HG02852 (cell line): ENCODE results near the gene SEPTIN8.

ENCODE experiments used
- ATAC-seq: cut with Tn5 transposase; IDR thresholded peaks from one replicate; pipeline ENCODE4 v1.9.1; 2021; ENCODE audit warnings: mild to moderate bottlenecking, moderate library complexity; ENCODE audit not compliant: unreplicated experiment

The SEPTIN8 gene

DNA sequence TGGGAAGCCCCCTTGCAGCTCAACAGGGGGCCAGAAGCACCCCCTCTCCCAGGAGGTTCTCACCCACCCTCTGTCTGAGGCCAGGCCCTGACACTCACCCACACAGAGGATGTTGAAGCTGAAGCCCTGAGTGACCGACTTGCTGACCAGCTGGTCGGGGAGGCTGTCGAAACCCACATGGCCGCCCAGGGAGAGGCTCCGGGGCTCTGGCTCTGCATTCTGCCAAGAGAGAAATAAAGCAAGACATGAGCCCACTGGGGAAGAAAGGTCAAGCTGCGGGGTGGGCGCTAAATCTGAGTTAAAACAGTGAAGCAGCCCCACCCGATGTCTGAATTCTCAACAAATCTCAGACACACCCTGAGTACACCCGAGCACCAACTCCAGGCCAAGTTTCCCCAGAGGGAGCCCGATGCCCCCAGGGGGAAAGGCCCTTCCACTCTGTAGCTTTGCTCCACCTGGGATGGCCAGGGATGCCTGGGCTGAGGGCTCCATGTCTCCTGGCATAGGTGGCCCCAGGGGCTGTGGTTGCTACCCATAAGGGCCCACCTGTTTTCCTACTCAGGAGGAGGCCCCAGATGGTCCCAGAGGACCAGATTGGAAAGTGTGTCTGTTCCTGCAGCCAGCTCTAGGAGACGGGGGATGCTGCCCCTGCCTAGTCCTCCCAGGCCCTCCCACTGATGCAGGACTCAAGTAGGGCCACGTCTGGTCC lies 11.6 kb downstream of the SEPTIN8 start:
- ATAC-seq: no peak

DNA sequence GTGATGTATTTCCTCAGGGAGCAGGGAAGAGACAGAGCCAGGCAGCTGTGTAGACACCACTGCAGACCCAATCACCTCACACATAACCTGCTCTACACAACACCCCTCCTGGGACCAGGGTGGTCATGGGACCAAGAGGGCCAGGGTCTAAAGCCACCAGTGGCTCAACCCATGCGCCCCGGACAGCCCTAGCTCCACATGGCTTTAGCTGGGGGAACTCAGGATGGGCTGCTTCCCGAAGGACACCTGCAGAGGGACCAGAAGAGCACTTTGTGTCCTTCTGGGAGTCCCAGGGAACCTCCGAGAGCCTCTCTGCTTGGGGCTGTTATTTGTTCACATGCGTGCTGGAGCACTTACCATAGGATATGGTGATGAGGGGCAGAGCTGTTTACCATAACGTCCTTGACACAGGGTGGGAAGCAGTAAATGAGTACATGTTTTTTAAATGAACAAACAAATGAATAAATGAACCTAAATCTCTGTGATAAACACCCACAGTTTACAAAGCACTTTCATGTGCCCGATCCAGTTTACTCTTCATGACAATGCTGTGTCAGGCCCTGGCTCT lies 12.3 kb downstream of the SEPTIN8 start:
- ATAC-seq: no peak

DNA sequence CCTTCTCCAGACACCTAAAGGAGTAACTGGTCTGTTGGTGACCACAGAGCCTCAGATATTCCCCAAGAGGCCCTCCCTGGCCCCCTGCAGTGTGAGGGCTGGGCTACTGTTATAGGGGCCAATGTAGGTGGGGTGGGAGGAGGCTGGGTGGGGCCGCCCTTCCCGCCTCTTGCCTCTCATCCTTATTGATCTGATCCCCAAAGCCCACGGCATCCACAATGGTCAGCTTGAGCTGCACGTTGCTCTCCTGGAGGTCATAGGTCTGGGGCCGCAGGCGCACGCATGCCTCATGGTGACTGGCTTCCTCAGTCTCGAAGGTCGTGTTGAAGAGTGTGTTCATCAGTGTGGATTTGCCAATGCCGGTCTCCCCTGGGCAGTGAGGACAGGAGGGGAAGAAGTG lies 13.0 kb downstream of the SEPTIN8 start:
- no peak for ATAC-seq

- no peak for ATAC-seq
Observed at GRCh38 chr5:132763181-132764036, 13.6 kb downstream of the SEPTIN8 start.

DNA sequence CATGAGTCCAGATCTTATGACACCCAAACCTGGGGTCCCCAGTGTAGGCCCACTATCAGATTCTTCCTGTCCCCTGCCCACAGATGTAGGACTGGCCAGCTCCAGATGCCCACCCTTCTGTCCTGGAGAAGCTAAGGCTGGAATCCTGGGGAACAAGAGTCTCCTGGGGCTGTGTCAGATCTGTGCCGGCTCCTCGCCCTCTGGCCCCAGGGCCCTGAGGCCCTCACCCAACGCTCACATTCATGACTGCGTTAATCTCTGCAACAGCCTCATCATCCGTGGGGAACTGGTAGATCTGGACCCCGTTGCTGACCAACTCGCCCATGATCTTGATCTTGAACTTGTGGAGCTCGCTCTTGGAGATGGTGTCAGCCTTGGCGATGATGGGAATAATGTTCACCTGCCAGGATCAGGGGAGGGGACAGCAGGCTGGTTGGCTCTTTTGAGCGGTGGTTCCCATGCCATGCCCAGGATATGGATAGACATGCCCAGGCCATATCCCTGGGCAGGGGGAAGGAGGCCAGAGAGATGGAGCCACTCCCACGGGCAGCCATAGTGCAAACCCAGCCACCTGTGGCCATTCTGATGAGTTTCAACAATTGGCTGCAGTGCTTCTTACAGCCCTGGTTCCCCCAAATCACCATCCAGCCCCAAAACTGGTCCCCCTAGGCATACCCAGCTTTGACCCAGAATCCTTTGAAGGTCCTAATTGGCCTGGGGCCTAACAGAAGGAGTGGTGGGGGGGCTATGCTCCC lies 14.6 kb downstream of the SEPTIN8 start:
- ATAC-seq: no peak

GRCh38 chr5:132761321-132762240 lies 15.5 kb downstream of the SEPTIN8 start:
- ATAC-seq: no peak

DNA sequence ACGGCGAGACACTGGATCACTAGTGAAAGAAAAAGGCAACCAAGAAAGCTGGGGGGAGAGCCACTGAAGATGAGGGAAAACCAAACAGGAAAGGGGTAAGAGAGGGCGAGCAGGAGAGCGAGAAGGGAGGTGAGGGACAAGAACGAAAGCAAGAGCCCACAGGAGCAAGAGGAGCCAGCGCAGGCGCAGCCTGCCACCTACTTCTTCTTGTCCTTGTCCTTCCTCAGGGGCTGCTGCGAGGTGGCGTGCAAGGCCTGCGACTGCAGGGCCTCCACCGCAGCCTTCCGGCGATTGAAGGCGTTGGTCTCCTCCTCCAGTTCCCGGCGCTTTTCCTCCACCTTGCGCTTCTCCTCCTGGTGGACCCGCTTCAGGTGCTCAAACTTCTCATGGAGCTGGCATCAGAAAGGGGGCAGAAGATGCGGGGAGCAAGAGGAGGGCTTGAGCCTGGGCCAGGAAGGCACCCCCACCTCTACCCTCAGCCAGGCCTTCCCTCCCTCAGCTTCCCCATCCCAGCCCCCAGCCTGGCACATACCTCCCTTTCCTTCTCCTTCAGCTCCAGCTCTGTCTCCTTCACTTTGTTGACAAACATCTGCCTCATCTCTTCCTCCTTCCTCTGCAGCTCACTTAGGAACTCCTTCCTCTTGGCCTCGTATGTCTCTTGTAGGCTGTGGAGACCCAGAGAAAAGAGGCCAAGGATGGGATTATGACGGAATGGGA lies 16.3 kb downstream of the SEPTIN8 start:
- no peak for ATAC-seq

DNA sequence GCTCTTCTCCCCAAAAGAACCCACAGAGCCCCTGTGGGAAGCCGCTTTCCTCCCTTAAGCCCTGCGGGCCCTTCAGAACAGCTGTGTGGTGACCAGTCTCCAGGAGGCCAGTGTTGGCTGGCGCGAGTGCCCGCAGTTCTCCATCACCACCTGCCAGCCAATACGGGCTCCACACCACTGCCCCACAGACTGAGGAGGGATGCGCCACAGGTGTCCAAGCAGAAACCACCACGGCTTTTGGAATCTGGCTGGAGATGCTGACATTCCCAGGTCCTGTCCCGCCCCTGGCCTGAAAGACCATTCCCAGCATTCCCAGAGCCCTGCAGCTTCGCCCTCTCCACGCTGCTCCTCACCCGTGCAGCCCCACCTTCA lies 17.0 kb downstream of the SEPTIN8 start:
- ATAC-seq: no peak

DNA sequence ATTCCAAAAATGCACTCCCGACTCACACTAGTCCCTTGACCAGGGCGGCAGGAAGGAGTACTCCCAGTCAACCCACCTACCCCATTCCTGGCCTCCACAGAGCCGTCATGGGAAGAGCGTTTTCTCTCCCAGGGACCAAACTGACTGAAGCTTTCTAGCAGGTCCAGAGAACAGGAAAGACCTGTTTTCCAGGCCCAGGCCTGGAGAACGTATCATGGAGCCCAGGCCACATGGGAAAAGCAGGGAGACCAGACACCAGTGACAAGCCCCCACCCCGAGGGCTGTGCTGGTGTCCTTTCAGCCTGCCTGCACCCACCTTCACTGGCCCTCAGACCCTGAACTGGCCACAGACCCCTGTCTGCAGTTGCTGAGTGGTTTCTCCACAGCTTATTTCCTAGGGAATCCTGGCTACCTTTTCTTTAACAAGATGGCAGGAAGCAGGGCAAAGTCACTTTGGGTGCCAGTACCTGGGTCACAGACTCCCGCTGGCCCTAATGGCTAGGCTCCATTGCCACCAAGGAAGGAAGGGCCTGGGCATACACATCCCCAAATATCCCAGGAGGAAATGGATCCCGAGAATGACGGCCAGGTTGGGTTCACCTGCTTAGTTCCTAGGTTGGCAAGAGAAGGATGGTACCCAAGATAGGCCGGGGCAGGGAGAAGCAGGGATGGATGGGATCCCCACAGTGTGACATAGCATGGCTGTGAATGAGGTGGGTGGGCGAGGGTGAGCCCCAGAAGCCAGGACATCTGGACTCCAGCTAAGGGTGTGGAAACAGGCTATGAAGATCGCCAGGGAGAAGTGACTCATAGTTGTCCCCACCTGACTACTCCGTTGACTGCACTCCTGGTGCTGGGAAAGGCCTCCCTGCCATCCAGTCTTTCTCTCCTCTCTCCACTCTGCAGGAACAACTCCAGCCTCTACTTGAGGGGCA lies 17.7 kb downstream of the SEPTIN8 start:
- ATAC-seq: no peak

DNA sequence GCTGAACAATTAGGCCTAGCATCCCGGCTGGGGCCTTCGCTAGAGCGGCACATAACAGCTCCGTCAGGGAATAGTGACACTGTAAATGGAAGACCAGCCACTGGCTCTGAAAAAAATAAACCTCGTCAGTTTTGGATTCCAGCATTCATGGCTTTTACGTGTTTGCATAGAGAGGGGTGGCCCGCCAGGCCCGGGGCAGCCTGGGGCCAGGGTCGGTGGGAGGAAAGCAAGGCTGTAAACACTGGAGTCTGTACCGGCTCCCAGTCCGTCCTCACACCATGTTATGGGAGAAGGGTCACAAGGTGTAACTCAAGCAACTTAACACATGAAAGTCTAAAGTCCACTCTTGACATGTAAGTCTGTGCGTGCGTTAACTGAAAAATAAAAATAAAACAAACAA lies 18.6 kb downstream of the SEPTIN8 start:
- ATAC-seq: no peak

DNA sequence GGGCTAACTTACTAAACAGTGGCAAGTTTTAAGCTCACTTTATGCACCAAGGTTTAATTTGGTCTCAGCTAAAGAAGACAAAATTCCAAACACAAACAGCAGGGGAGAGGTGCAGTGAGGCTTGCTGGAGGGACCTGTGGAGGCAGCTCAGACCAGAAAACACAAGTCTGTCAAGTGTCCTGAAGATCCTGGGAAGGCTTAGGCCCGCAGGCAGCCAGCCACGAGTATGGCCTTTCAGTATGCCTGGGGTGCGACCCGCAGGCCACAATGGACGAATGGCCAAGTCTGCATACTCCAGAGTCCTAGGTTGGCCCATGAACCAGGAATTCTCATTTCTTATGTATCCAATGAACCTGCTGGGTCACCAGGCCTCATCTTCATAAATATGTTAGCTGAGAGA lies 20.5 kb downstream of the SEPTIN8 start:
- no peak for ATAC-seq

- no peak for ATAC-seq
Observed at GRCh38 chr5:132754947-132755346, 22.1 kb downstream of the SEPTIN8 start.

- no peak for ATAC-seq
Observed at GRCh38 chr5:132754111-132754510, 22.9 kb downstream of the SEPTIN8 start.

DNA sequence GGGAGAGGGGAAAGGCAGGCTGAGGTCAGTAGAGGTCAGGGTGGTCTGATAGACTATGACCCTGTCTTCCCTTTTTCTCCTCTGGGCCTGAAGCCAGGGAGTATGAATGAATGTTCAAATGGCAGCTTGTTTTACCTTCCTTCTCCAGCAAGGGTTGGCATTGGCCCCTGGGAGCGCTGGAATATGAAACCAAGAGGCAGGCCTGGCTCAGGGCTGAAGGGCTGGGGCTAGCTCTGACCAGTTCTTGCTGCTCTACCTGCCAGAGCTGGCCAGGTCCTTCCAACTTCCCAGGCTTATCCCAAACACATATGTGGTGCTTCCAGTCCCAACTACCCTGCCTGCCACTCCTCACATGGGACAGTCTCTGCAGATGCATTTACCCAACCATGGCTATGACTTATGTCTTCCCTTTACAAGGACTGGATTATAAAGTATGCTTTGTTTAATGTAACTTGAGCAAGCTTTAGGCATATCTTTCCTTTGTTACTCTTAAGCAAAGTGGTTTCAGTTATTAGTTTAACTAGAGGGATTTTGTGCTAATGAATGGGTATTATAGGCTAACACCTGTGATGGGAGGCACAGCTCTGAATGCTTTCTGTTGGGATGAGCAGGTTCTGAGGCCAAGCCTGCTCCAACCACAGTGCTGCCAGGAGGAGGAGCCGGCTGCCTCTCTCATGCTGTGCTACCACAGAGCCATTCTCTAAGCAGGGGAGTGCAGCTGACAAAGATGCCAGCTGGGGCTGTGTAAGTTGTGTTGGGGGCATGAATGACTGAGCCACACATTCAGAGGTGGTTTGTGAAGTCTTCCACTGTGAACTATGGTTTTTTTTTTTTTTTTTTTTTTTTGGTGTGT lies 23.7 kb downstream of the SEPTIN8 start:
- no peak for ATAC-seq

DNA sequence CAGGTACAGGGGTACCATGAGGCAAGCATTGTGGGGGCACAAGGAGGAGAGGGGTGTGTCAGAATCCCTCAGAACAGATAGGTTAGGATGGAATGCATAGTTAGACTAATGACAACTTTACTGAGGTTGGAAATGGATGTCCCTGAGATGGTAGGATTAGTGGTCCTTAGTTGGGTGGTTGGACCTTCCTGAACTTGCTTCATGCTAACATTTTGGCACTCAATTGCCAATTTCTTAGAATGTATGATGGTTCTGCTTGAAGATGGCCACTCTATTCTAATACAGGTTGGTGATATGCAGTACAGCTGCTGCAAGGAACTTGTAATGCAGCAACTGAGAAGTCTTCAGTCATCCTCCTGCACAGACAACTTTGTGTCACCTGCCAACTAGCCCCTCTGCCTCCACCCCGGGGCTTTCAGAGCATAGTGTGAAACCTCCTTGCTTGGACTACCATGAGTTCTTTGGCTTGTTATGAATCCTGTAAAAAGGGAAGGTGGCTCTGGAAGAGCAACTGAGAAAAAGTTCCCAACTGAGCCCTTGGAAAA lies 24.4 kb downstream of the SEPTIN8 start:
- no peak for ATAC-seq

DNA sequence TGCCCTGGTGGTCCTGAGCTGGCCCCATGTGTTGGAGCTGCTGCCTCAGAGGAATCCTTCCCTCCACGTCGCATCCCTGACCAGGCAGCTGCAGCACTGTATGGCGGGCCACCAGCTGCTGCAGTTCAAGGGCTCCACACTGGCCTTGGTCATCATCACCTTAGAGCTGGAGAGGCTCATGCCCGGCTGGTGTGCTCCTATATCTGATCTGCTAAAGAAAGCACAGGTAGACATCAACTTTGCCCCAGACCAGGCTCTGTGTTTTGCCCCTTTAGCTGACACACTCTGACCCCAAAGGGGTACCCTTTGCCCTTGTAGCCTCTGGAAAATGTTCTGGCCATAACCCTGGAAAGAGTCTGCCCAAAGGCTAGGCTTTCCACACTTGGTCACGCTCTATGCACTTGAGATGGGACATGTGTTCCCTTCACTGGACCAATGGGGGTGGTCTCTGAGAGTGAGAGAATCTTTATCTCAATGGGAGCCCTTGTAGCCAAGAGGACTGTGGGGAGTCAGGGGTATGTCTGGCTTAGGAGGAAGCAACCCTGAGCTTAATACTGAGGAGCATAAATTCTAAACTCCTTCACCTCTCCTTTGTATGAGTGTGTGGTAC lies 25.0 kb downstream of the SEPTIN8 start:
- ATAC-seq: no peak

- no peak for ATAC-seq
Observed at GRCh38 chr5:132751444-132751843, 25.6 kb downstream of the SEPTIN8 start.
